SJSA1 (cell line): ENCODE measurements around the gene STEEP1. TPM values are rescaled to one million over a fixed set of nuclear protein-coding genes. Genes with fewer than 3 reads are reported as not detected.
"Not testable (repeated sequence)": the region's sequence is repeated elsewhere in the genome, so short reads cannot be mapped to it uniquely, and the experiment has no call there.

Experiments
- DNase-seq, 2 experiments: peaks; one replicate each; pipeline ENCODE4 v3.0.0-alpha.2; 2015 to 2020; ENCODE audit warnings: low spot score in 2 of 2, low read depth in 1 of 2
- H3K27ac ChIP-seq: fragments of 250-450 bp; sonication (Bioruptor Pico); 2 replicates; pipeline ENCODE4 v1.5.1; 2020; ENCODE audit warnings: mild to moderate bottlenecking, moderate library complexity
- H3K27me3 ChIP-seq: fragments of 250-450 bp; sonication (Bioruptor Pico); replicated peaks from 2 replicates; pipeline ENCODE4 v1.5.1; 2020; ENCODE audit warnings: mild to moderate bottlenecking, moderate library complexity
- H3K36me3 ChIP-seq: fragments of 250-450 bp; sonication (Bioruptor Pico); 2 replicates; pipeline ENCODE4 v1.5.1; 2020; ENCODE audit warnings: mild to moderate bottlenecking
- H3K4me1 ChIP-seq: fragments of 250-450 bp; sonication (Bioruptor Pico); replicated peaks from 2 replicates; pipeline ENCODE4 v1.6.1; 2021; ENCODE audit warnings: mild to moderate bottlenecking
- H3K4me3 ChIP-seq: fragments of 250-450 bp; sonication (Bioruptor Pico); 2 replicates; pipeline ENCODE4 v1.5.1; 2020; ENCODE audit warnings: mild to moderate bottlenecking
- H3K9me3 ChIP-seq: fragments of 250-450 bp; sonication (Bioruptor Pico); replicated peaks from 2 replicates; pipeline ENCODE4 v1.5.1; 2020; ENCODE audit warnings: mild to moderate bottlenecking
- total RNA-seq: library from RNA; depleted of rRNA; stranded (reverse); fragments of >200 nt; shearing (Covaris generic); gene quantifications from 2 replicates; pipeline ENCODE4 v1.2.3, GENCODE V29; 2014

Gene STEEP1
- total RNA-seq, 1 experiment from 2014 or later: 68.8 TPM

DNA sequence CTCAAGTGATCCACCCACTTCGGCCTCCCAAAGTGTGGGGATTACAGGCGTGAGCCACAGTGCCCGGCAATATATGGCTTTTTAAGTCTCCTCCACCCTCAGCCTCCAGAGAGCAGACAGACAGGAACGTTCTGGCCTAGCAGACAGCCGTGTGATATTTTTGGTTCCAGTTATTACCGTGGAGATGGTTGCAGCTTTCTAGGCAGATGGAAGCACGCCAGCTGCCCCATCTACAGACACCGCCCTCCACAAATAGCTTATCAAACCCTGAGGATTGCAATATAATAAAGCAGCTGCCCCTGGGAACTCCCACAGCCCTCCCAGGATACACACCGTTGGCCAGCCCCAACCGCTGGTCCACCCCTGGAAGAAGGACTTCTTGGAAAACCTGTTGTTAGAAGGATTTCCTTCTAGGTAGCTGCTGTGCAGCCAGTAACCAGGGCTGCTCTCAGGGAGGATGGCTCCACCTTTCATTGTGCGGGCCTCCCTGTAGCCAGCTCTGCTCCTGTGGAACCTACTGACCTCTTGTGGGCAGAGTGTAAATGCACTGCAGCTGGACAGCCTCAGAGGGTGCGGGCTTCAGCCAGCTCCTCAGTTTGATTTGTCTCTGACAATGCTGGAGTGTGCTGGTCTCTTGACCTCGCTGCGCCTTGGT lies 52.9 kb downstream of the STEEP1 start:
- peak; percentile 34 to 58 for DNase-seq
- Histone ChIP-seq H3K9me3 (no peaks in the 10 kb centered on the region), H3K27me3 (no peaks in the 10 kb centered on the region), H3K36me3 (no peaks in the 10 kb centered on the region), H3K4me3 (no peak overlapping the region), H3K27ac (no peak overlapping the region), H3K4me1 (peaks cover 4% of the 10 kb centered on the region; the same call in 1 of the 2 replicates)

DNA sequence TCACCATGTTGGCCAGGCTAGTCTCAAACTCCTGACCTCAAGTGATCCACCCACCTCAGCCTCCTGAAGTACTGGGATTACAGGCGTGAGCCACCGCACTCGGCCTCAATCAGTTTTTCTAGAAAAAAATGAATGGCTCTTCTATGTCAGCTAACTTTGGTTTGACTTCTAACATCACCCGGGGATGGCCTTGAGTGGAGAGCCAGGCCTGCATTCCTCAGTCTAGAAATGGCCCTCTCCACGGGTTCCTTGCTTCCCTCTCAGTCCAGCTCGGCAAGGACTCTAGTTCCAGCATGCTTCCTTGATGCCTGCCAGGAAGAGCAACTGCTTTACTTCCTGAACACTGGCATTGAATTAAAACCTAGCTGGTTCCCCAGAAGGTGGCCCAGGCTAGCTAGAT lies 58.0 kb downstream of the STEEP1 start:
- Histone ChIP-seq H3K4me3 (no peak overlapping the region), H3K4me1 (peaks cover 21% of the 10 kb centered on the region), H3K27me3 (no peaks in the 10 kb centered on the region), H3K27ac (no peak overlapping the region), H3K36me3 (no peaks in the 10 kb centered on the region), H3K9me3 (no peaks in the 10 kb centered on the region)
- DNase-seq: no peak

DNA sequence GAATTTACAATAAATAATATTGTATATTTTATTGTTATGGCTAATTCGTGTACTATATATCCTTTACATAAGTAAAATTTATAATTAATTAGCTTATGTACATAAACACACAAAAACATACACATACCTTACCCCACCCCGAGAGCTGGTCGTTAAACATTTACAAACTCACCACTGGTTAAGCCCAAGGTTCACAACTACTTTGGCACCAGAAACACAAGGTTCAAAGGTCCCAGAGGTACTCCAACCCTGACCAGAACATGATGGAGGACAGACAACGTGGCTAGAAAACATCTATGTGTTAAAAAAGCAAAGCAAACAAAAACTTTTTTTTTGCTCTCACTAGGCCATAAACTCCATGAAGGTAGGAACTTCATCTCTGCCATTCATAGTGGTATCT lies 59.3 kb downstream of the STEEP1 start:
- Histone ChIP-seq H3K4me1 (peaks cover 23% of the 10 kb centered on the region), H3K27me3 (no peaks in the 10 kb centered on the region), H3K36me3 (no peaks in the 10 kb centered on the region), H3K9me3 (no peaks in the 10 kb centered on the region), H3K27ac (no peak overlapping the region), H3K4me3 (no peak overlapping the region)
- no peak for DNase-seq

DNA sequence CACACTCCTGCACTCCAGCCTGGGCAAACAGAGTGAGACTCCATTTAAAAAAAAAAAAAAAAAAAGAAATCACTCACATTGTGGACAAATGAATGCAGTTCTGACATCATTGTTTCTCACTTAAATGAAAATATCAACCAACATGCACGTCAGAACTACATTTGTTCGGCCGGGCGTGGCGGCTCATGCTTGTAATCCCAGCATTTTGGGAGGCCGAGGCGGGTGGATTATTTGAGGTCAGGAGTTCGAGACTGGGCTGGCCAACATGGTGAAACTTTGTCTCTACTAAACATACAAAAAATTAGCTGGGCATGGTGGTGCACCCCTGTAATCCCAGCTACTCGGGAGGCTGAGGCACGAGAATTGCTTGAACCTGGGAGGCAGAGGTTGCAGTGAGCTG lies 60.1 kb downstream of the STEEP1 start:
- H3K9me3 ChIP-seq, H3K27me3 ChIP-seq, H3K4me3 ChIP-seq, H3K27ac ChIP-seq, DNase-seq, H3K36me3 ChIP-seq: not testable (repeated sequence)
- H3K4me1 ChIP-seq: peaks cover 23% of the 10 kb centered on the region

DNA sequence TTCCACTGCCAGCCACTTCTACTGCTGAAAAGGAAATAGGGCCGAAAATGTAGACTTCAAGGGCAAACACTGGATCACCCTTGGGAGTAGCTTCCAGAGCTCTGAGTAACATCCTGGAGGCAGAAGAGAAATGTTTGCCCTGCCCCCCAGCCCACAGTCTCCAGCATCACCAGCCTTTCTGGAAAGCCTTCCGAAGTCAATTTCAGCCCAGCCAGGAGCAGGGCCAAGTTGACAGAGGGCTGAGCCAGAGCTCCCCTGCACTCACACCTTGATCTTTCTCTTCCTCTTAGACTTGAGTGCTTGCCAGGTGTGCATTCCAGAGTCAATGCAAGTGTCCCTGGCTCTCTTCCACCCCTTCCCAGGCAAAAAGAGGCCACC lies 61.7 kb downstream of the STEEP1 start:
- no peak overlapping the region for H3K4me3 ChIP-seq
- H3K27me3 ChIP-seq: no peaks in the 10 kb centered on the region
- H3K9me3 ChIP-seq: no peaks in the 10 kb centered on the region
- peaks cover 18% of the 10 kb centered on the region for H3K4me1 ChIP-seq
- H3K27ac ChIP-seq: peak overlapping the region; percentile 73
- peak; percentile 52 to 74 for DNase-seq
- H3K36me3 ChIP-seq: no peaks in the 10 kb centered on the region

DNA sequence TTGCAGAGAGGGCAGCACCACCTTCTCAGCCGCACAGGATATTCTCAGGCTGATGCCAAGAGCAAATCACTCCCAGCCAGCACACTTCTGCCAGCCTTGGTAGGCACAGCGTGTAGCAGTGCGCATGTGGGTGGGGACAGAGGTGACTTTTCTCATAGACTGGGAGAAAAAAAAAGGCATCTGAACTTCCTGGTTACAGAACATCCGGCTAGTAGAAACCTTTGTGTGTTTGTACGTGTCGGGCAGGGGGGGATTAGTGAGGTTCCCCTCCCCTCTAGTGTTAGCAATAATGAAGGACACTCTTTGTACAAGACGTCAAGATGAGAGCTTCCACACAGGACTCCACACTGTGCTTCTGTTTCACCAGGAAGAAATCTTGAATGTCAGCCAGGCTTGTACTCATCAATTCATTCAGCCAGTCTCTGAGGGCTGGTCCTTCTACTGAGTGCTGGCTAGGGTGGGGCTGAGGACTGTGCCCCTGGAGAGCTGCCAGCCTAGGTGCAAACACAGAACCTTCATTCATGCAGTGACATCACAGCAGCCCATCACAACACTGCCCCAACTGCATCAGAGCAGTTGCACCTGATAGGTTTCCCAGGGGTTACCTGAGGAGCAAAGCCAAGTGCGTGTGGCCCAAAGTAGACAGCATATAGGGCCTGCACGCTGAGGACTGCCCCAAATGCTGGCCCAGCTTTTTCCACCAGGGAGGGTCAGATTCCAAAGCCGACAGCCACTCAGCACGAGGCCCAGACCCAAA lies 62.3 kb downstream of the STEEP1 start:
- H3K4me3 ChIP-seq: no peak overlapping the region
- no peaks in the 10 kb centered on the region for H3K27me3 ChIP-seq
- H3K36me3 ChIP-seq: no peaks in the 10 kb centered on the region
- no peaks in the 10 kb centered on the region for H3K9me3 ChIP-seq
- peak overlapping the region; percentile 73 for H3K27ac ChIP-seq
- DNase-seq: no peak
- H3K4me1 ChIP-seq: peaks cover 18% of the 10 kb centered on the region

DNA sequence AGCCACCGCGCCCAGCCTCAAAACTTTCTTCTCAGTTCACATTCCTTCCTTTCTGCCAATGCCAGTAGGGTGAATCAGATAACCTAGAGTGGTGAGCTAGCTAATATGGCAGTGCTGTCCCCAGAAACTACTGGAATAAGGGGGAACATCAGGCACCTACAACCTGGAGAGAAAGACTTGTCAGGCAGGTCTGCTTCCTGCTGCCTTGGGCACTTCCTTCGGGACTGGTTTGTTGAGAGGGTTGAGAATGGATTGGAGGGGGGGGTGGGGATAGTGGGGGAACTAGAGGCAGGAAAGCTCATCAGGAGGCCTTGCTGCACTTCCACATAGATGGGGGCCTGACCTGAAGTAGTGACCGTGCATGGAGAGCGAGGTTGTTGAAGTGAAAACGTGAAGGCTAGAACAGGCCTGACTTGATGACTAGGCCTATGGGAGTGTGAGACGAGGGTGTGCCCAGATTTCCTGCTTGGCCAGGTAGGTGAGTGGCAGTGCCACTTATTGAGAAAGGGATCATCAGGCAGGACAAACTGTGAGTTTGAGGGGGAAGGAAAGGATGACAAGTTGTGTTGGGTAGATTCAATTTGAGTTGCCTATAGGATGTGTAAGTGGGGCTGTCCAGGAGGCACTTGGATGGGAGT lies 63.6 kb downstream of the STEEP1 start:
- H3K36me3 ChIP-seq: no peaks in the 10 kb centered on the region
- no peaks in the 10 kb centered on the region for H3K9me3 ChIP-seq
- H3K27ac ChIP-seq: no peak overlapping the region
- H3K27me3 ChIP-seq: no peaks in the 10 kb centered on the region
- H3K4me1 ChIP-seq: peaks cover 18% of the 10 kb centered on the region
- no peak overlapping the region for H3K4me3 ChIP-seq
- DNase-seq: no peak

DNA sequence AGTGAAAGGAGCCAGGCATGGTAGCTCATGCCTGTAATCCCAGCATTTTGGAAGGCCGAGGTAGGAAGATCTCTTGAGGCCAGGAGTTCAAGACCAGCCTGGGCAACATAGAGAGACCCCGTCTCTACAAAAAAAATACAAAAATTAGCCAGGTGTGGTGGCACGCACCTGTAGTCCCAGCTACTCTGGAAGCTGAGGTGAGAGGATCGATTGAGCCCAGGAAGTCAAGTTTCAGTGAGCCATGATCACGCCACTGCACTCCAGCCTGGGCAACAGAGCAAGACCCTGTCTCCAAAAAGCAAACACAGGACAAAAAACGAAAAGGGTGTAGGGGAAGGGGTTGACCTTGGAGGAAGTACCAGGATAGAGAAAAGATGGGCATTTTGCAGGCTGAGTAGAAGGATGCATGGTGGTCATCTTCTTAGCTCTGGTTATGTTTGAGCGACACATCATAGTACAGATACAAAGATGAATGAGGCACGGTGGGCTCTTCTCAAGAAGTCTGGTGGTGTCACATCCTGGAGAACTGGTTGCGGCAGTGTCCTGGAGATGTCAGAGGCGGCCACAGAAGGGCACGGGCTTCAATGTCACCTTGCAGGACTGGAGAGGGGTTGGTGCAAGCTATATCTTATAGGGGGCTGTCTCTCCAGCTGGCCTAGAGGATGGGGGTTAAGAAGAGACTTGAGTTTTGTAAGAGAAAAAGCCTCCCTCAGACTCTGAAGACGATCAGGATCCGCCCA lies 65.0 kb downstream of the STEEP1 start:
- Histone ChIP-seq H3K4me3 (no peak overlapping the region), H3K27me3 (no peaks in the 10 kb centered on the region), H3K4me1 (peaks cover 18% of the 10 kb centered on the region)

DNA sequence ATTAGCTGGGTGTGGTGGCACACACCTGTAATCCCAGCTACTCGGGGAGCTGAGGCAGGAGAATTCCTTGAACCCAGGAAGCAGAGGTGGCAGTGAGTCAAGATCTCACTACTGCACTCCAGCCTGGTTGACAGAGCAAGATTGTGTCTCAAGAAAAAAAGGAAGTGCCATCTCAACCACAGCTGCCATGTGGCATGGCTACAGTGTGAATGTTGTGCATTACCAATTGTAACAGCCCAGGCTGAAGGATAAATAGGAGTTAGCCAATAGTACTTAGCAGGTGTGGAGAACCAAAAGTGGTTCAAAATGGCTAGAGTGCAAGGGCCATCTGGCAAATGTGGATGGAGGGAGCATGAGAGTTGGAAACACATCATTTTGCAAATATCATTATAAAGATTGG lies 68.0 kb downstream of the STEEP1 start:
- Histone ChIP-seq H3K9me3 (no peaks in the 10 kb centered on the region), H3K4me3 (no peak overlapping the region), H3K27ac (no peak overlapping the region), H3K27me3 (no peaks in the 10 kb centered on the region), H3K36me3 (no peaks in the 10 kb centered on the region), H3K4me1 (peaks cover 1% of the 10 kb centered on the region; the same call in 1 of the 2 replicates)
- DNase-seq: no peak

More for the DNA sequence above, 65.0 kb downstream of the STEEP1 start:
- H3K27ac ChIP-seq: no peak overlapping the region
- no peaks in the 10 kb centered on the region for H3K36me3 ChIP-seq
- no peak for DNase-seq
- H3K9me3 ChIP-seq: no peaks in the 10 kb centered on the region

DNA sequence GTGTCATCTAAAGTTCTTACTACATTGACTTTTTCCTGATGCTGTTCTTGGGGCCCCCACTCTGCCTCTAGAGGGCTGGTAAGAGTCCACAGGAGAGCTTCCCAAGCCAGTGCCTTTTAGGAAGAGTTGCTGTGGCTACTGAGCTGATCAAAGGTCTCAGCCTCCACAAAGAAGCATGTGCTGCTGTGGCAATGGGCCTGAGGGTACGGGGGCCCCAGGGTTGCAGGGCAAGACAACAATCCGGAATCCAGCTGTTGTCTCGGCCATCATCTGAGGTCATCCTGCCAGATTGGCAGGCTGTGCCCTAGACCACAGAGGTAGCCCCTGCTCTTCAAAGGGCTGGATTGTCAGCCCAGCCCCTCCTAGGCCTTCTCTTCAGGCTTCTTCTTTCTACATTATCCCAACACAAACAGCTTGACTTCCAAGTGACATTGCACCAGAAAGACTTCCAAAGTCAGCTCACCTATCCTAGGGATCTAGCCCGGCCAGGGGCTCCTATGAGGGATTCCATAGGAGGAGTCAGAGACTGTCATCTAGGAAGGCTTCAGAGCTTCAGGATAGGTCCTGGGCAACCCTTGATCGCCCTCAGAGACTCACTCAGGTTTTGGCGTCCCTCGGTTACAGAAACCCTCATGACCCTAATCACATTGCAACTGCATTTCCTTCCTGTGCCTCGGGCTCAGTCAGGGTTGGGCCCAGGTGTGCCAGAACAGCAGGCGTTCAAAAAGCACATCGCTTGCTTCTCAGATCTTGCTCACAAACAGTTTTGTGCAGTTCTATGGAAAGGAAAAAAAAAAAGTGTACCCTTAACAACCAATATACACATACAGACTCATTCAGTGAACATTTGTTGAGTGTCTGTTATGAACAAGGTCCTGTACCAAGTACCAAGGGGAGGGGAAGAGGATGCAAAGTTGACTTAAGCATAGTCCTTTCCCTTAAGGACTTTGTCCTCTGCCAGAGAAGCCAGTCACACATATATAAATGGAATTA lies 69.2 kb downstream of the STEEP1 start:
- no peaks in the 10 kb centered on the region for H3K4me1 ChIP-seq
- no peak overlapping the region for H3K27ac ChIP-seq
- no peak for DNase-seq
- no peak overlapping the region for H3K4me3 ChIP-seq
- H3K9me3 ChIP-seq: no peaks in the 10 kb centered on the region
- no peaks in the 10 kb centered on the region for H3K36me3 ChIP-seq
- H3K27me3 ChIP-seq: no peaks in the 10 kb centered on the region

DNA sequence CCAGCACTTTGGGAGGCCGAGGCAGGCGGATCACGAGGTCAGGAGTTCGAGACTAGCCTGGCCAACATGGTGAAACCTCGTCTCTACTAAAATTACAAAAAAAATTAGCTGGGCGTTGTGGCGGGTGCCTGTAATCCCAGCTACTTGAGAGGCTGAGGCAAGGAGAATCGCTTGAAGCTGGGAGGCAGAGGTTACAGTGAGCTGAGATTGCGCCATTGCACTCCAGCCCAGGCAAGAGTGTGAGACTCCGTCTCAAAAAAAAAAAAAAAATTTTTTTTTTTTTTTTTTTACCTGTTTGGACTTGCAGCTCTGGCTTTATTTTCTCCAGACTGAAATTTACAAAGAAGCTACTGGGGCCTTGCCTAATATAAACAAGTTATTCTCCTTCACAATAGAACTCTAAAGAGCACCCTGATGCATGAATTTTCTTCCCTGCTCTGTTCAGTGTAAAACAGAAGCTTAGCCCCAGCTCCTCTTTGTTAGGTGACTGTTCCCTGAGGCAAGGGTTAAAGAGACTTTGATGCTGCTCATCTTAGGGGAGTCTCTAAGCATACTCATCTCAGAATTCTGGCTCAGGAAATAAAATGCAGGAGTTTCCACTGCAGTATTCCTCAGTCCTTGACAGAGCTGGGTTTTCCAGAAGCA lies 71.2 kb downstream of the STEEP1 start:
- not testable (repeated sequence) for H3K36me3 ChIP-seq, H3K4me3 ChIP-seq, H3K4me1 ChIP-seq, H3K9me3 ChIP-seq, H3K27ac ChIP-seq, H3K27me3 ChIP-seq, DNase-seq

DNA sequence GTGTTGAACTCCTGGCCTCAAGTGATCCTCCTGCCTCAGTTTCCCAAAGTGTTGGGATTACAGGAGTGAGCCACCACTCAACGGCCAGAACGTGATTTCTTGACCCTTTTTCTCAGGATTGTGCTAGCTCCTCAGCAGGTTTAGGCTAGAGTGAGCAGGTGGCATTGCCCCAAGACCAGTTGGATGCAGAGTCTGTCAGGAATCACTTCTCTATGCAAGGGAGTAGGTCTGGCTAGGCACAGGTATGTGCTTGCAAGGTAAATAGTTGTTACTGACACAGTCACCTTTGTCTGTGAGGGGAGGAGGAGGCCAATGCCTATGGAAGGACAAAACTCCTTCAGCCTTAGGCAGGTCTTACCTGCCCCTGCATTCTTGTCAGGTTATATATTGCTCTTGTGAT lies 72.7 kb downstream of the STEEP1 start:
- H3K27ac ChIP-seq: no peak overlapping the region
- H3K36me3 ChIP-seq: no peaks in the 10 kb centered on the region
- H3K27me3 ChIP-seq: no peaks in the 10 kb centered on the region
- DNase-seq: no peak
- no peak overlapping the region for H3K4me3 ChIP-seq
- H3K9me3 ChIP-seq: no peaks in the 10 kb centered on the region
- H3K4me1 ChIP-seq: no peaks in the 10 kb centered on the region
